Lower lobe of right lung (tissue), 2 donors: ENCODE measurements around the gene MEGF11. TPM values are rescaled to one million over a fixed set of nuclear protein-coding genes. Genes with fewer than 3 reads are reported as not detected.
"Not testable (repeated sequence)": the region's sequence is repeated elsewhere in the genome, so short reads cannot be mapped to it uniquely, and the experiment has no call there.

Experiments used
- ATAC-seq, 2 donors: fragments of 200-7000 bp; cut with Tn5 transposase; one replicate each; pipeline ENCODE4 v1.9.1; 2020 to 2022; ENCODE audit warnings: mild to moderate bottlenecking in 2 of 2, moderate library complexity in 2 of 2
- DNase-seq: peaks from one replicate; pipeline ENCODE4 v3.0.0-alpha.2; 2020
- H3K27ac ChIP-seq: fragments of 200-600 bp; one replicate; pipeline ENCODE4 v1.8.0; 2022
- H3K27me3 ChIP-seq: fragments of 200-600 bp; one replicate; pipeline ENCODE4 v1.8.0; 2022; ENCODE audit warnings: low read depth
- H3K36me3 ChIP-seq: fragments of 200-600 bp; one replicate; pipeline ENCODE4 v1.8.0; 2022; ENCODE audit warnings: mild to moderate bottlenecking
- H3K4me1 ChIP-seq: fragments of 200-600 bp; one replicate; pipeline ENCODE4 v1.8.0; 2022
- H3K4me3 ChIP-seq: fragments of 200-600 bp; one replicate; pipeline ENCODE4 v1.8.0; 2022; ENCODE audit warnings: mild to moderate bottlenecking
- H3K9me3 ChIP-seq: fragments of 200-600 bp; one replicate; pipeline ENCODE4 v1.8.0; 2022
- CTCF ChIP-seq: fragments of 200-600 bp; IDR thresholded peaks from one replicate; pipeline ENCODE4 v1.8.0; 2022; ENCODE audit warnings: antibody characterized with exemption, mild to moderate bottlenecking
- intact Hi-C: fragments of 100-400 bp; cut with DNase I; formaldehyde crosslinking; loops from one replicate; pipeline ENCODE4 v1.11.0; 2022
- total RNA-seq: library from RNA; stranded (reverse); fragmentation: NEBNext Ultra II Directional; extraction: Animal tissue kit (Norgen Biotek cat#: 25700); gene quantifications from one replicate; pipeline ENCODE4 v1.2.1, GENCODE V29; 2021
- donor health status: DM: no; HTN: yes; CAD: no; lungs with severe emphysema.

Gene MEGF11
- total RNA-seq, 1 donor from 2014 or later: not detected

- H3K36me3 ChIP-seq: no peaks in the 10 kb centered on the region
- DNase-seq (peak; percentile 64), ATAC-seq (peak; percentile 85 to 90)
- no peaks in the 10 kb centered on the region for H3K9me3 ChIP-seq
- H3K4me3 ChIP-seq: peak overlapping the region; percentile 64
- H3K4me1 ChIP-seq: peaks cover 29% of the 10 kb centered on the region
- no peak overlapping the region for H3K27ac ChIP-seq
- TF ChIP-seq CTCF: peak; percentile 73
- intact Hi-C loops: no loop called here
- H3K27me3 ChIP-seq: peaks cover 75% of the 10 kb centered on the region
Measured at GRCh38 chr15:66251790-66252684, 1.5 kb downstream of the MEGF11 start.

- no peak overlapping the region for H3K27ac ChIP-seq
- H3K4me3 ChIP-seq: no peak overlapping the region
- no peak for TF ChIP-seq CTCF
- peaks cover 29% of the 10 kb centered on the region for H3K4me1 ChIP-seq
- no peaks in the 10 kb centered on the region for H3K36me3 ChIP-seq
- no peaks in the 10 kb centered on the region for H3K9me3 ChIP-seq
- ATAC-seq (no peak), DNase-seq (no peak)
- intact Hi-C loops: no loop called here
- peaks cover 69% of the 10 kb centered on the region for H3K27me3 ChIP-seq
Measured at GRCh38 chr15:66251065-66251789, 2.3 kb downstream of the MEGF11 start.

- ATAC-seq: no peak
- H3K36me3 ChIP-seq: no peaks in the 10 kb centered on the region
- H3K4me3 ChIP-seq: no peak overlapping the region
- TF ChIP-seq CTCF: no peak
- no peaks in the 10 kb centered on the region for H3K9me3 ChIP-seq
- peaks cover 60% of the 10 kb centered on the region for H3K27me3 ChIP-seq
- peaks cover 29% of the 10 kb centered on the region for H3K4me1 ChIP-seq
- no peak for DNase-seq
- no peak overlapping the region for H3K27ac ChIP-seq
- intact Hi-C loops: no loop called here
Measured at GRCh38 chr15:66249605-66250174, 3.9 kb downstream of the MEGF11 start.

GRCh38 chr15:66246937-66247336 lies 6.6 kb downstream of the MEGF11 start:
- H3K4me3 ChIP-seq: no peak overlapping the region
- H3K27me3 ChIP-seq: peaks cover 33% of the 10 kb centered on the region
- H3K27ac ChIP-seq: no peak overlapping the region
- H3K36me3 ChIP-seq: no peaks in the 10 kb centered on the region
- peaks cover 5% of the 10 kb centered on the region for H3K4me1 ChIP-seq
- ATAC-seq: no peak
- intact Hi-C loops: no loop called here
- DNase-seq: no peak
- no peak for TF ChIP-seq CTCF
- no peaks in the 10 kb centered on the region for H3K9me3 ChIP-seq

- H3K4me1 ChIP-seq, DNase-seq, intact Hi-C loops, H3K36me3 ChIP-seq, ATAC-seq, H3K4me3 ChIP-seq, H3K27ac ChIP-seq, H3K9me3 ChIP-seq: not testable (repeated sequence)
- peaks cover 21% of the 10 kb centered on the region for H3K27me3 ChIP-seq
Measured at GRCh38 chr15:66245832-66246231, 7.7 kb downstream of the MEGF11 start.
